GM19324 (cell line): Measurements from ENCODE around the gene PIGU.
A peak's percentile ranks its signal among the peaks of the same experiment; 100 is the strongest.

ENCODE experiments used
- ATAC-seq: cut with Tn5 transposase; IDR thresholded peaks from one replicate; pipeline ENCODE4 v1.9.1; 2021; ENCODE audit warnings: mild to moderate bottlenecking, moderate library complexity; ENCODE audit not compliant: unreplicated experiment, low FRiP score

The PIGU gene

DNA sequence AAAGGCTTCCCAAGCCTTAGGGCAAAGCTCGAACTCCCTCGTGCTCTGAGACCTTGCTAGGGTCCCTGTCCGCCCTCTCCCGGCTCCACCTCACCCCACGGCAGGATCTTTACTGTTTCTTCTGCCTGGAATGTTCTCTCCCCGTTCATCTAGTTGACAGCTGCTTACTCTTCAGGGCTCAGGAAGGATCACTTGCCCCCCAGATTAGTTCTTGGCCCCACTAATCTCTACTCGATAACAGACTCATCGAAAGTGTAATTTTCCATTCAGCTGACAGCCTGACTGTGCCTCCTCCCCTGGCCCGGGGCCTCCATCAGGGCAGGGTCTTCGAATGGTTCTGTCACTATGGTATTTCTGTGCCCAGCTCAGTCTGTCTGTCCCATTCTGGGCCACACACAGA is 115.2 kb downstream of the PIGU start:
- ATAC-seq = no peak

DNA sequence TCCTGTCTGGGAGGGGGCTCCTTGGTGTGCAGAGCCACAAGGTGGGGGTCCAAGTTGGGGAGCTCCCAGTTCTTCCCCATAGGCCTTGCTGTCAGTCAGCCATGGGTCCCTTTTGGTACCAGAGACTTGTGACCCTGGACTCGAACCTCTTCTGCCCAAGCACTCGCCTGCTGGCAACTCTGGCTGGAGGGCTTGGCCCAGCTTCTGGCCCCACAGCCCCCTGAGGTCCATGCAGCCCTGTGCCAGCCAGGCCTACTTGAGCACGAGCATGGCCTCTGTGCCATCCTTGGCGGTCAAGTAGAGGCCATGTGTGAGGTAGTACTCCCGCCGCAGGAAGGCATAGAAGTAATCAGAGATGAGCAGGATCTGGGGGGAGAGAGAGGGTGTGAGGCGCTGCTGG is 116.3 kb downstream of the PIGU start:
- no peak for ATAC-seq

DNA sequence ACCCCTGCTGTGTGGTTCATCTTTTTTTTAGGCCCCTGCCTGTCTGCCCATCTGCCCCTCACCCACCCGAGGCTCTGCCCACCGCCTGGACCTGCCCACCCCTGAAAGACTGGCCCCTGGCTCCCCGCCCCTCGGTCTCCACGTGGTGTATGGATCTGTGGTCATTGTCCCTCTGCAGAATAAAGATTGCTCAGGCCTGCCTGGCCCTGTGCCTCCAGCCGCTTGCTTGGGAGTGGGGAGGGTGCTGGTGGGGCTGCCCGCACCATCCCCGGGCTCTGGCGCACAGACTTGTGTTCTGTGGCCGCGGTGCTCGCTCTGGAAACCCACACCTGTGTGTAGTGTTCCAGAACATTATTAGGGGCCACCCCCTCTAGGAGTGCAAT is 116.8 kb downstream of the PIGU start:
- ATAC-seq = no peak

DNA sequence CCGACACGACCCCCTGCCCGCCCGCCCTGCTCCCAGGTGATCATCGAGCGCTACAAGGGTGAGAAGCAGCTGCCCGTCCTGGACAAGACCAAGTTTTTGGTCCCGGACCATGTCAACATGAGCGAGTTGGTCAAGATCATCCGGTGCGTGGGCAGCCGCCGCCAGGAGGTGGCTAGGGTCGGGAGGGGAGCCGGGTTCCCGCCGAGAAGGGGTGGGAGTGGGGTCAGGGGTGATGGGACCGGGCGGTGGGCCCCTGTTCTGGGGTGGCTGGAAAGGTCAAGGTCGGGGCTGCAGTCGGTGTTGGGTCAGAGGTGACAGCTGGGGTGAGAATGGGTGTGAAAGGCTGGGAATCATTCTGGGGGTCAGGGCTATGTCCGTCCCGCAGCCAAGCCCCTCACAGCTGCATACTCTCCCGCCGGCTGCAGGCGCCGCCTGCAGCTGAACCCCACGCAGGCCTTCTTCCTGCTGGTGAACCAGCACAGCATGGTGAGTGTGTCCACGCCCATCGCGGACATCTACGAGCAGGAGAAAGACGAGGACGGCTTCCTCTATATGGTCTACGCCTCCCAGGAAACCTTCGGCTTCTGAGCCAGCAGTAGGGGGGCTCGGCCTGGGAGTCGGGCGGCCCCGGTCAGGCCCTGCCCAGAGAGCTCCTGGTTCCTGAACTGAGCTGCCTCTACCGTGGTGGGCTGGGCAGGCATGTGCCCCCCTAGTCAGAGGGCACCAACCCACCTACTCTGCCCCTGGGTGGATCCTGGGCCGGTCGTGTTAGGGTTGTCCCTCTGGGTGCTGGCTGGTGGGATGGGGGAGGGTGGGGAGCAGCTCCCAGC is 117.4 kb downstream of the PIGU start:
- ATAC-seq = no peak

DNA sequence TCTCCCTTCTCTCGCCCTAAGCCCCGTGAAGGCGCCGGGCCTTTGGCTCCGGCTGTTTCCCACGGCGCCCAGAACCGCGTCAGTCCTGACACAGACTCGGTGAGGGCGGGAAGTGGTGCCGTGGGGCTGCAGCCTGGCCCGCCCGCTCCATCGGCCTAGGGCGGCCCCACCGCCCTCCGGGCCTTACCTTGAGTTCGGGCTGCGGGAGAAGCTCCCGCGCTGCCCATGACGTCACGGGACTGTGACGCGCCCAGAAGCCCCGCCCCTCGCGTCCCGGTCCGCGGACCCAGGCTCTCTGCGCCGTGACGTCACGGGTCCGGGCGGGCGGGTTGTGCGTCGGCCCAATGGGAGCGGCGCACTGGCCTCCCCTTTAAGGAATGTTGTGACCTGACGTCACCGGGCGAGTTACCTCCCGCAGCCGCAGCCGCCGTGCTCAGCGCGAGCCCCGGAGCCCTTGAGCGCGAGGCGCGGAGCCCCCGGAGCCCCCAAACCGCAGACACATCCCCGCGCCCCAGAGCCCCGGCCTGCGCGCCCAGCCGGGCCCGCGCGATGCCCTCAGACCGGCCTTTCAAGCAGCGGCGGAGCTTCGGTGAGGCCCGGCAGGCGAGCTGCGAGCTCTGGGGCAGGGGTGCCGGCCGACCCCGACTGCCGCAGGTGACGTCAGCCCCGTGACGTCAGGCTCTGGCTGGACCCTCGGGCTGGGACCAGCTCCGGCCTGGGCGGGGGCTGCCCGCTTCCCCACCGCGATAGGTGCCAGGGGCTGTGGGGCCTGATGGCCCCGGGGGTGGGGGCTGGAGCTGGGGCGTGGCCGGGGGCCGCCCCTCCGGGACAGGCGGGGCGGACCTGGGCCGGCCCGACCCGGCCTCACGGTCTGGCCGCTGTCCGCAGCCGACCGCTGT is 118.3 kb downstream of the PIGU start, which contains the start of gene MAP1LC3A:
Gene MAP1LC3A (plus strand): TSS at position 399 of the 899 bp plus-strand sequence. CDS start 151 bp downstream, at position 550.
- peak; percentile 46 for ATAC-seq

DNA sequence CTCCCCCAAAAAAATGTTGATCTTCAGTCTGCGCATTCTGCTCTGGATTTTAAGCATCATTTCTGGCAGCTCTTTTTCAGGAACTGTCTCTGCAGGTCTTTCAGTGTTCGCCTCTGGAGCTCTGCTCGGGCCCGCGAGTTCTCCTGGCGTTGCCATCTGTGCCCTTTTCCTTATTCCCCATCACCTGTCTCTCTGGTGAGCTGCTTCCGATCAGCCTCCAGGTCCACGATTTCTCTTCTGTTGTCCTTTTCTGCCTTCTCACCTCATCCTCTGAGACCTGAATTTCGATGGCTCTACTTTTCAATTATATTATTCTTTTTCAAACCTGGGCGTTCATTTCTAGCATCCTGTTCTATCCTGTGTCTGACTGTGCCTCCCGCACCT is 119.0 kb downstream of the PIGU start:
- ATAC-seq = no peak

DNA sequence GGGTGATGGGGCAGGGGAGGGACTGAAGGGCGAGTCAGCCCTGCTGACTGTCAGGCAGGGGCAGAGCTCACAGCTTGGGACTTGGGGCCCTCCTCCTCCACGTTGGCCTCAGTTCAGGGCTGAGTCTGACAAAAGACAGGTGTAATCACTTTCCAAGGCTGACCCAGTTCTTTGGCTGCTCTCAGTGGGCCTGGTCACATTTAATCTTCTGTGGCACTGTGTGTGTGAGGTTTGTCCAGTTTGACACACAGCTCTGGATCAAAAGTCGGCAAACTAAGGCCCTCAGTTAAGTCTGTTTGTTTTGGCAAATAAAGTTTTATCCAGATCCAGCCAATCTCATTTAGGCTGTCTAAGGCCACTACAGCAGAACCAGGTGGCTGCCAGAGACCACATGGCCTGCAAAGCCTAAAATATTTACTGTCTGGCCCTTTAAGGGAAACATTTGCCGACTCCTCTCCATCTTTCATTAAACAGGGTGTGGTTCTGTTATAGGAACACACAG is 123.5 kb downstream of the PIGU start:
- no peak for ATAC-seq

DNA sequence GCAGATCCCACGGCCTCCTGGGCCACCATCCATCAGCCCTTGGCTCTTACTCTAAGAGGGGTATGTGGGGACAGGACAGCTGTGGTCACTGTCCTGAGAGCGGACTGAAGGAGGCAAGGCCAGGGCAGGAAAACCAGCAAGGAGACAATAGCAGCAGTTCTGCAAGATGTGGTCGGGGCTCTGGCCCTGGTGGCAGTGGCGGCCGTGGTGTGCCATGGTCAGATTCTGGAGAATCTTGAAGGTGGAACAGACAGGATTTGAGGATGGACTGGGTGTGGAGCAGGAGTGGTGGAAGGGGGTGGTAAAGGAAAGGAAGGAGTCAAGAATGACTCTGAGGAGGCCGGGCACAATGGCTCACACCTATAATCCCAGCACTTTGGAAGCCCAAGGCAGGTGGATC is 124.3 kb downstream of the PIGU start:
- ATAC-seq = no peak

DNA sequence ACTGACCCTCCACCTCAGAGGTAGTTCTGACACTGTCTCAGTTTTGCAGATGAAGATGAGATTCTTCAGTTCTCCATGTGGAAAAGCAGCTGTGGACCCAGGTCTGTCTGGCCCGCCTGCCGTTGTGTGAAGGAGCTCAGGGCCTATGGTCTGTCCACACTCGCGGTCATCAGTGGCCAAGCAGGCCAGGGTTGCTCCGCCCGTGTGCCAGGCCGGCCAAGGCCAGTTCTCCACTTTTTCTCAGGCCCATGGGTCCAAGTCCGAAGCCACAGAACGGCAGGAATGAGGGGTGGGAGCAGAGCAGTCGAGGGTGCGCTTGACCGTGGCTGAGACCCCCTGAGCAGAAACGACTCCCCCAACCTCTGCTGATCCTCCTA is 127.0 kb downstream of the PIGU start:
- no peak for ATAC-seq

DNA sequence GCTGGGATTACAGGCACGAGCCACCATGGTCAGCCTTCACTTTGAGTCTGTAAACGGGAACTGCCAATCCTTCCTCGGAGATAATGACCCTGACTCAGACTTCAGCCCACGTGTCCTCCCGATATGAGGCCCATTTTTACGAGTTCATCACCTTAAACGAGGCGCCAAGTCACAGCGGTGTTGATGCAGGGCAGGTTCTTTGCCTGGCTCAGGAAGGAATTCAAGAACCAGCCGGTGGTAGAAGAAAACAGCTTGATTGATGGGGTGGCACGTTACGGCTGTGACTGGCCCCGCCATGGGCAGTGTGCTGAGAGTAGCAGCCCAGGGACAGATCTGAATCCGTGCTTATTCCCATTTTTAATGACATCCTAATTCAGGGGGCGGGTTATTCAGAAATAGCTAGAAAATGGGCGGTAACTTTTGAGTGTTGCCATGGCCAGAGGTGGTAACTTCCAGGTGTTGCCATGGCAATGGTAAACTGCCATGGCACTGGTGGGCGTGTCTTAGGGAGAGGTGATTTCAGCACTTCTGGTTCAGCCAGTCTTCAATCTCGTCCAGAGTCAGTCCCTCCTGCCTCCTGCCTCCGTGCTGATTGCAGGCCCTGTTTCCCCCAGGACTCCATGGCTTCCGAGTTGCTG is 127.5 kb downstream of the PIGU start:
- no peak for ATAC-seq

DNA sequence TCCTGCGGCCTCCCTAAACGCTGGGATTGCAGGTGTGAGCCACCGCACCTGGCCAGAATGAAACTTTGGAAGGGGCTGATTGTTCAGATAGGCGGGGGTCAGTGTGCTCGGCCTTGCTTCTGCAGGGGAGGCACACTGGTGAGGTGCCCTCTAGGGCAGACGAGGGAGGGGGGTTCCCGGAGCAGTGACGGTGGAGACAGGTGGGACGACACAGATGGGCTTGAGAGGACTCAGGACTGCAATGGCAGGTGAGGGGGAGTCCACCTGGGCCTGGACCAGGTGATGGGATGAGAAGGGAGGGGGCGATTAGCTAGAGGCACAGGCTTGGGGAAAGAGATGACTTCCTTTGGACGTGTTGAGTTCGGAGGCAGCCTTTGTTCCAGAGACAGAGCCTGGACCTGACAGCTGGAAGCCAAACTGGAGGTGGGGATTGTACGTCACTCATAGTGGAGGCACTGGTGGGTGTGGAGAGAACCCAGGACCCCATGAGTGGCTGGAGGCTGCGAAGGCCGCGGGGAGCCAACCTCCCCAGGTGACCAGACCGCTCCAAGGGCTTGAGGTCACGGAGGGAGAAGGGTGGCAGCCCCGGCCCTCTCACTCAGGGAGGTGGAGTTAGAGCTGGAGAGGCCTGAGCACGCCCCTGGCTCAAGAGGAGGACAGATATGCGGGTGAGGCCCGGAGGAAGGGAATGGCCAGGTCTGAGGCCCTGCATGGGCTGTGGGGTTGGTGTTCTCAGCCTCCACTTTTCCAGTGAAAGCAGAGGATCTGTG is 128.9 kb downstream of the PIGU start:
- ATAC-seq = no peak

DNA sequence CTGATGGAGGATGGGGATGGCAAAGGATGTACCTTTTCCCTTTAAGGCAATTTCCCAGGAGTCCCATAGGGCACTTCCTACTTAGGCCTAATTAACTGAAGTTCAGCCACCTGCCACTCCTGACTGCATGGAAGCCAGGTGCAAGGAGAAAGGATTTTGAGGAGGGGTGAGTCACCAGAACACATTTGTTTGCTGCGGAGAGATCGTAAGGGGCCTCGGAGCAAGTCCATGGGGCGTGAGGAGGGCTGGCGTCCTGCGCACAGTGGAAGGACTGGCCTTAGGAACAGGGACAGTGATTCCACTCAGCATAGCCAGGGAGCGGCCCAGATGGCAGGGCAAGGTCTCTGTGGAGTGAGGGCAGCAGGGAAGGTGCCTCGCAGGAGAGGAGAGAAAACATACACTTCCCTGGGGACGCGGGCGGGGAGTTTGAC is 130.1 kb downstream of the PIGU start:
- ATAC-seq = no peak

DNA sequence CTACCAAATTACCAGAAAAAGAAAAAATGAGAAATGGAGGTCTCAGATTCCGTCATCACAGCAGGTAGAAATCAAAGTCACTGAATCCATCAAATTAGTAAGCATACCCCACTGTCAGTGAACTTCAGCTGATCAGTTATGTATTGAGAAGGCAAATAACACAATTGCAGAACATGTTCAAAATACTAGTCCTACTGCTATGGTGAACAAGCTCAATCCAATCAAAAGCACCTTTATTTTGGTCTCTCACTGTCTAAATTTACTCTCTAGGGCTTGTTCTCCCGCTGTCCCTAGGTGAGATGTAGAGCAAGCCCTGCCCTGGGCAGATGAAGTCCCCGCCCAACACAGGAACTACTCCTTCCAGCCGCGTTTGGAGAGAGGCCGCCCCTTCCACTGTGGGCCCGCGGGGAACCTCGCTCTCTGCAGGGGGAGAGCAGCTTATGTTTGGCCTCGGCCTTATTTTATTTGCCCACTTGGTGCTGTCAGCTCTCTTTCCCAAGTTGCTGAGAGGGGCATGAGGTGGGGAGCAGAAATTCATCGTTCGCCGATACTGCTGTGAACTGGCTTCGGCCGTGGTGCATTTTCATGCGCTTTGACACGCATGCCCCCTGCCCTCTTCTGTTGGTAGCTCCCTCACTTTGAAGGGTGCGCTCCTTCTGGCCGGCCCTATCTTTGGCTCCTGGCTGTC is 132.6 kb downstream of the PIGU start:
- no peak for ATAC-seq

DNA sequence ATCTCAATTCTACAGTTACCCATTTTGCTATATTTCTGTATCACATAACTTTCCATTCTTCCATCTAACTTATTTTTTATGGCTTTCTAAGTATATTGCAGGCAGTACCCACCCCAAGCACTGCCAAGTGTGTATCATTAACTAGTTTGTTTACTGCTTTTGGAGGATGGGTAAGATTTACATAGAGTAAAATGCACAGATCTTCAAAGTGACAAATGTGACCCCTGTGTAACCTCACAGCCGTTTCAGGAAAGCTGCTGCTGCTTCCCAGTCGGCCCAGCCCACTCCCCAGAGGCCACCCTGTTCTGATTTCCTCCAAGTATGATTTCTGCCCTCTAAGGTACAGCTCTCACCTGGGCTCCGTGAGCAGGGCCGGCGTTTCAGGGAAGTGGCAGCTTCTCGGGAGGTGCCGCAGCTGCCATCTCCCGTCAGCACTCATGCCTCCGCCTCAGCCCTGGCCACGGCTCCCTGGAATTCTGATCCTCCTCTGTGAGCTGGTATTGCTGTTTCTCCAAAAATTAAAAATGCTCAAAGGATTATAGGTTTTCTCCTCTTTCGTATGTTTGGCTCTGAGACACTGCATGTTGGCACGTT is 133.3 kb downstream of the PIGU start:
- no peak for ATAC-seq

DNA sequence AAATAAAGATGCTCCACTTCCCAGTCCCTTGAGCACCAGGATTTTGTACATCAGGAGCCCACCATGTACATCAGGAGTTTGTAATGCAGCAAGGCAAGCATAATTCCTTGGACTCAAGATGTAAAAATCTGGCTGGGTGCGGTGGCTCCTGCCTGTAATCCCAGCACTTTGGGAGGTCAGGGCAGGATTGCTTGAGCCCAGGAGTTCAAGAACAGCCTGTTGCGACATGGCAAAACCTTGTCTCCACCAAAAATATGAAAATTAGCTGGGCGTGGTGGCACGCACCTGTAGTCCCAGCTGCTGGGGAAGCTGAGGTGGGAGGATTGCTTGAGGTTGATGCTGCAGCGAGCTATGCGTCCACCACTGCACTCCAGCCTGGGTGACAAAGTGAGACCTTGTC is 134.5 kb downstream of the PIGU start:
- ATAC-seq = no peak

DNA sequence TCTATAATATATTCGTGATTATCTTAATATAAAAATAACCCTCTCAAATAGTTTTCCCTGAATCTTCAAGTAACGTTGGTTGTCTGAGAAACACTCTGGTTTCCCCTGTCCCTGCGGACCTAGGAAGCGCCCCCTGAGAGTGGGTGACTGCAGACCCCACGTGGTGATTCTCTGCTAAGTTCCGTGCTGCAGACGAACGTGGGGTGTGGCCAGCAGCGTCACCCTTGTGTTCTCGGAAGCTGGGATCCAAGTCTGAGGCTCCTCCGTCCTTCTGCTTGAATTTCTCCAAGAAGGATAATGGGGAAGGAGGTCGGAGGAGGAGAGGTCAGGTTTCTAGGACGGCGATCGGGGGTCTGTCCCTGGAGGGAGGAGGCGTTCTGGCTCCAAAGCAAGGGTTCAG is 135.0 kb downstream of the PIGU start:
- ATAC-seq = no peak

DNA sequence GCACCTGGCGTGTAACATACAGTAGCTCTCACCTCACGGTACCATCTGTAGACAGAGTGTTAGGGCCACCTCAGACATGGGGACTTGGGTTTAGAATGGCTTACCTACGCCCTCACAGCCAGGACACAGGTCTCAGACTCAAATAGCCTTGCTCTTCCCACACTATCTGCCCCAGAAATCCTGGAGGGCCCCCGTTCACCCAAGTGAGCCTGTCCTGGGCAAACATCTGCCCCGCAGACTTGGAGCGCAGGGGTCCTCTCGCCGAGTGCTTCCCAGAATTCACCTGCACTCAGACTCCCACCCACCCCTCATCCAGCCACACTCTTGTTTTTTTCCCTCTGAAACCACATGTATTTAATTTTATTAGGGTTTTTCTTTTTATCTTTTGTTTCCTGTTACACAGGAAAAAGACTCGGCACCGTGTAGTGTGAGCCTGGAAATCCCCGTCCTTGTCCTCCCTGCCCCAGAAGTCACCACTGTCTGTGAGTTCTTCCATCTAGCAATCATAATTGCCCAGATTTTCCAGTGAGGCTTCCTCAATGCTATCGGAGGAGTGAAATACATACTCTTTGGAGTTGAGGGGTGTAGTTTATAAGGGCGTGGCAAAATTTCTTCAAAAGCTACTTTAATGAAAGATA is 135.5 kb downstream of the PIGU start:
- no peak for ATAC-seq

DNA sequence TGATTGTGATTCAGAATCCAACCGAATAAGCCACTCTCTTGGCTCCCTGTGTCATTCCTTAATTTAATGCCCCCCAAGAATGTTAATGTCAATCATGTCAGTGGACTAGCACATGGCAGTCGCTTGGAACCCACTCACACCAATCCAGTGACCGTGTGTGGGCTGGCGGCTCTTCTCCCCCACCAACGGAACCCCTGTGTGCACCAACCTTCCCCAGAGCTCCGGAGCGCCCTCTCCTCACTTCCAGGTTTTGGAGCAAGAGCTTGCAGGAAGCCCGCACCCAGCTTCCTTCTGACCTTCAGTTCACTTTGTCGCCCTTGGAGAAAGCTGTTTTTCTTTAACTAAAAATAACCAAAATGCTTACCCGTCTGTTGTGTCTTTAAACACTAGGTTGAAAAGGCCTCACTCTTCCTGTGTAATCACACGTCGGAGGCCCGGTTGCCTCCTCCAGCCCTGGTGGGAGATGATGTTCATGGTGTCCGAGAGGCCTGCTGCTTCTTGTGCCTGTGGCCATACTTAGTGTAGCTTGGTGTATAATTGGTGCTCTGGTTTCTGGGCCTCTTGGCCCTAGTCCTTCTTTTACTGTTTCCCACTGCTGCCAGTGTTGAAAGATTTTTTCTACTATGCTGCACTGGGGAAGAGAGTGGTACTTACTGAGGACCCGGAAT is 136.2 kb downstream of the PIGU start:
- ATAC-seq = no peak
